HCT116 (cell line): Measurements from ENCODE around the gene TYR. TPM values are rescaled to one million over a fixed set of nuclear protein-coding genes. Genes with fewer than 3 reads are reported as not detected.

Experiments used
- ATAC-seq: fragments of 200-7000 bp; cut with Tn5 transposase; 2 replicates; pipeline ENCODE4 v1.9.1; 2020; ENCODE audit warnings: mild to moderate bottlenecking, moderate library complexity
- BruUV-seq: library from RNA; stranded (reverse); fragments of 400-500 nt; replicated peaks from 2 replicates; lab custom pipeline; 2021; lab: Mats Ljungman, UMichigan
- CTCF ChIA-PET: fragments of 300-600 bp; sonication (Branson Sonifier 250); formaldehyde crosslinking; loops from one replicate; lab custom pipeline; 2021; ENCODE audit warnings: antibody characterized with exemption; lab: Charles Lee
- POLR2A ChIA-PET: fragments of 300-600, 350-600 bp; sonication (Branson Sonifier 250); formaldehyde crosslinking; loops from one replicate; lab custom pipeline; 2021; ENCODE audit warnings: antibody characterized with exemption; lab: Charles Lee
- RAD21 ChIA-PET, 2 experiments: fragments of 300-600 bp; sonication (Branson Sonifier 250); formaldehyde crosslinking; loops; one replicate each; lab custom pipeline; 2023; ENCODE audit warnings: low total read pairs in 2 of 2; ENCODE audit not compliant: uncharacterized antibody in 2 of 2, unreplicated experiment in 2 of 2, low non-redundant PET in 1 of 2; lab: Charles Lee
- DNase-seq: peaks from one replicate; pipeline ENCODE4 v3.0.0-alpha.2; 2010; ENCODE audit warnings: low read depth, low spot score
- H2AFZ ChIP-seq: fragments of 200-600 bp; shearing (Covaris generic), sonication (generic); 2 replicates; pipeline ENCODE4 v1.6.1; 2017; ENCODE audit warnings: low read depth, mixed run types, mixed read lengths, antibody characterized with exemption, low read length; ENCODE audit not compliant: poor library complexity, severe bottlenecking
- H3K27ac ChIP-seq: 2 replicates; pipeline ENCODE4 v1.5.1; 2012; ENCODE audit warnings: low read depth, low read length
- H3K27me3 ChIP-seq: fragments of 200-600 bp; sonication (generic); 2 replicates; pipeline ENCODE4 v1.6.1; 2016; ENCODE audit warnings: mixed run types, low read length, mixed read lengths; ENCODE audit not compliant: insufficient read depth
- H3K36me3 ChIP-seq, 2 experiments: fragments of 200-500 bp in 1 of 2; fragments of 200-600 bp in 1 of 2; sonication (Bioruptor generic) in 1 of 2; sonication (generic) in 1 of 2; 2 replicates each; pipeline versions ENCODE4 v1.5.1 to v1.6.1; 2014 to 2016; ENCODE audit warnings: low read length in 2 of 2, inconsistent platforms in 1 of 2, mixed read lengths in 1 of 2, mixed run types in 1 of 2; ENCODE audit not compliant: insufficient read depth in 2 of 2, control insufficient read depth in 1 of 2
- H3K4me1 ChIP-seq, 2 experiments: fragments of 200-600 bp in 1 of 2; sonication (generic) in 1 of 2; 2 replicates each; pipeline versions ENCODE4 v1.5.1 to v1.6.1; 2012 to 2017; ENCODE audit warnings: low read length in 2 of 2, inconsistent platforms in 1 of 2, mild to moderate bottlenecking in 1 of 2, mixed read lengths in 1 of 2, mixed run types in 1 of 2, moderate library complexity in 1 of 2; ENCODE audit not compliant: insufficient read depth in 2 of 2, control insufficient read depth in 1 of 2
- H3K4me2 ChIP-seq: fragments of 200-600 bp; sonication (generic); 2 replicates; pipeline ENCODE4 v1.6.1; 2017; ENCODE audit warnings: mixed run types, low read length, mixed read lengths
- H3K4me3 ChIP-seq, 2 experiments: fragments of 200-600 bp in 1 of 2; sonication (generic) in 1 of 2; replicated peaks in 1 of 2; 2 replicates each; pipeline ENCODE4 v1.5.1; 2011 to 2016; ENCODE audit warnings: low read length in 2 of 2, control low read depth in 1 of 2, low read depth in 1 of 2, mild to moderate bottlenecking in 1 of 2, mixed read lengths in 1 of 2, mixed run types in 1 of 2
- H3K79me2 ChIP-seq: fragments of 200-600 bp; sonication (generic); 2 replicates; pipeline ENCODE4 v1.6.1; 2017; ENCODE audit warnings: mild to moderate bottlenecking, mixed run types, low read length, moderate library complexity, mixed read lengths; ENCODE audit not compliant: insufficient read depth
- H3K9ac ChIP-seq: fragments of 200-600 bp; sonication (generic); 2 replicates; pipeline ENCODE4 v1.6.1; 2016; ENCODE audit warnings: low read length, mixed read lengths
- H3K9me2 ChIP-seq: fragments of 200-600 bp; sonication (generic), shearing (Covaris generic); 2 replicates; pipeline ENCODE4 v1.6.1; 2017; ENCODE audit warnings: mixed run types, mild to moderate bottlenecking, moderate library complexity; ENCODE audit not compliant: insufficient read depth
- H3K9me3 ChIP-seq, 2 experiments: fragments of 200-500 bp in 1 of 2; fragments of 200-600 bp in 1 of 2; sonication (Bioruptor generic) in 1 of 2; sonication (generic) in 1 of 2; 2 replicates each; pipeline ENCODE4 v1.6.1; 2014 to 2017; ENCODE audit warnings: low read length in 2 of 2, mixed read lengths in 2 of 2, inconsistent platforms in 1 of 2, low read depth in 1 of 2, mild to moderate bottlenecking in 1 of 2, mixed run types in 1 of 2, moderate library complexity in 1 of 2; ENCODE audit not compliant: control insufficient read depth in 1 of 2, insufficient read depth in 1 of 2
- H4K20me1 ChIP-seq: fragments of 200-600 bp; sonication (generic), shearing (Covaris generic); 2 replicates; pipeline ENCODE4 v1.6.1; 2017; ENCODE audit warnings: mixed run types, mild to moderate bottlenecking, moderate library complexity; ENCODE audit not compliant: insufficient read depth
- EGR1 ChIP-seq: IDR thresholded peaks from 2 replicates; pipeline ENCODE4 v1.6.1; 2012; ENCODE audit warnings: low read depth
- ELF1 ChIP-seq: IDR thresholded peaks from 2 replicates; pipeline ENCODE4 v1.6.1; 2012; ENCODE audit warnings: low read depth, borderline replicate concordance
- EZH2phosphoT487 ChIP-seq: fragments of 200-600 bp; IDR thresholded peaks from 2 replicates; pipeline ENCODE4 v1.6.1; 2018; ENCODE audit warnings: antibody characterized with exemption, borderline replicate concordance
- FOSL1 ChIP-seq: IDR thresholded peaks from 2 replicates; pipeline ENCODE4 v1.6.1; 2012; ENCODE audit warnings: low read depth
- POLR2A ChIP-seq: IDR thresholded peaks from 2 replicates; pipeline ENCODE4 v1.7.0; 2011; ENCODE audit warnings: borderline replicate concordance; ENCODE audit not compliant: insufficient read depth, insufficient read length; ENCODE audit errors: extremely low read depth
- POLR2AphosphoS5 ChIP-seq: IDR thresholded peaks from 2 replicates; pipeline ENCODE4 v1.6.1; 2011; ENCODE audit warnings: mild to moderate bottlenecking, low read depth, low read length, moderate library complexity
- SIN3A ChIP-seq: IDR thresholded peaks from 2 replicates; pipeline ENCODE4 v1.6.1; 2012; ENCODE audit warnings: low read depth
- SP1 ChIP-seq: IDR thresholded peaks from 2 replicates; pipeline ENCODE4 v1.6.1; 2012; ENCODE audit warnings: low read depth
- SRF ChIP-seq: IDR thresholded peaks from 2 replicates; pipeline ENCODE4 v1.6.1; 2012; ENCODE audit warnings: low read depth
- TCF7L2 ChIP-seq: IDR thresholded peaks from 2 replicates; pipeline ENCODE4 v1.7.0; 2011; ENCODE audit warnings: borderline replicate concordance, inconsistent platforms; ENCODE audit not compliant: insufficient read depth, insufficient read length; ENCODE audit errors: extremely low read depth
- YY1 ChIP-seq: IDR thresholded peaks from 2 replicates; pipeline ENCODE4 v1.6.1; 2011; ENCODE audit warnings: low read length, low read depth, moderate library complexity, mild to moderate bottlenecking; ENCODE audit not compliant: insufficient replicate concordance; ENCODE audit errors: extremely low read depth
- ZFX ChIP-seq: fragments of 450-650 bp; IDR thresholded peaks from 2 replicates; pipeline ENCODE4 v1.6.1; 2017
- intact Hi-C: fragments of 100-400 bp; cut with micrococcal nuclease; formaldehyde crosslinking; loops from 2 replicates; pipeline ENCODE4 v1.10.0; 2022
- total RNA-seq: library from RNA; stranded (reverse); gene quantifications from one replicate; pipeline ENCODE4 v1.2.1, GENCODE V29; 2021; ENCODE audit not compliant: unreplicated experiment
- TF ChIP-seq, protein P1 (sequence below): IDR thresholded peaks from 2 replicates; pipeline ENCODE4 v1.6.1; 2011; ENCODE audit warnings: mild to moderate bottlenecking, low read length, moderate library complexity; ENCODE audit not compliant: insufficient replicate concordance; ENCODE audit errors: extremely low read depth
- TF ChIP-seq, protein P2 (sequence below): IDR thresholded peaks from 2 replicates; pipeline ENCODE4 v1.6.1; 2012
- TF ChIP-seq, protein P3 (sequence below), 3 experiments: fragments of 200-600 bp in 1 of 3; sonication (generic) in 1 of 3; IDR thresholded peaks in 2 of 3; conservative IDR thresholded peaks in 1 of 3; 2 replicates each; pipeline ENCODE4 v1.5.1; 2012 to 2017; ENCODE audit warnings: low read depth in 2 of 3, low read length in 2 of 3, antibody characterized with exemption in 1 of 3, borderline replicate concordance in 1 of 3, control low read depth in 1 of 3, mild to moderate bottlenecking in 1 of 3, mixed read lengths in 1 of 3, mixed run types in 1 of 3, moderate library complexity in 1 of 3; ENCODE audit not compliant: insufficient read depth in 1 of 3

TYR gene
- total RNA-seq, 1 experiment from 2014 or later: not detected

DNA sequence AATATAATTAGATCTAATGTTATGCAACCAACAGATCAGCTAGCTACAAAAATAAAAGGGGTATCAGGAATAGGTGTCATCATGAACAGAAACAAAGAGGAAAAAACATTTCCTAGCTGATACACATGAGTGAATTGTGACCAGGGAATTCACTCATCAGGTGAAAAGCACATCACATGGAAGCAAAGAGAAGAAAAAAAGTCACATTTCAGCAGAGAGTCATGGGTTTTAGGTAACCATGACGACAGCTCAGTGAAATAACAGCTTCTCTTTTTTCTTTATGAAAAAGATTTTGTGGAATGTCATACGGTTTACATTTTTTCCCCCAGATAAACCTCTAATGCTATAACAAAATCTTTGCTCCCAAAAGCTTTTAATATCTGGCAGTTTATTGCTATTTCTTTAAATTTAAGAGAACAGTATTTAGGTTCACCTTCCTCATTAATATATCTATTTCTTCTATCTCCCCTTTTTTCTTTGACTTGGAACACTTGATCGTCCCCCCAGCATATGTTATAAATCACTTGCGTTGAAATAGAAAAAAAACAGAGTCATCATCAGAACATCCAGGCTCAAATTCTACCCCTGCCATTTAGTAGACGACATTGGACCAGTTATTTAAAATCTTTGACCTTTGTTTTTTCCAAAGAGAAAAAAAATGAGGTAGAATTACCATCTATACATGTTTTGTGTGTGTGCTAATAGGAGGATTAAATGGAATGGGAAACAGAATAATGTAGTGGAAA lies 5.3 kb downstream of the TYR start:
- TF ChIP-seq POLR2A (no peak), YY1 (no peak), TCF7L2 (no peak), ELF1 (no peak), EZH2phosphoT487 (no peak), SP1 (no peak), SRF (no peak), FOSL1 (no peak), POLR2AphosphoS5 (no peak), EGR1 (no peak), ZFX (no peak), SIN3A (no peak)
- TF ChIP-seq, protein P1, sequence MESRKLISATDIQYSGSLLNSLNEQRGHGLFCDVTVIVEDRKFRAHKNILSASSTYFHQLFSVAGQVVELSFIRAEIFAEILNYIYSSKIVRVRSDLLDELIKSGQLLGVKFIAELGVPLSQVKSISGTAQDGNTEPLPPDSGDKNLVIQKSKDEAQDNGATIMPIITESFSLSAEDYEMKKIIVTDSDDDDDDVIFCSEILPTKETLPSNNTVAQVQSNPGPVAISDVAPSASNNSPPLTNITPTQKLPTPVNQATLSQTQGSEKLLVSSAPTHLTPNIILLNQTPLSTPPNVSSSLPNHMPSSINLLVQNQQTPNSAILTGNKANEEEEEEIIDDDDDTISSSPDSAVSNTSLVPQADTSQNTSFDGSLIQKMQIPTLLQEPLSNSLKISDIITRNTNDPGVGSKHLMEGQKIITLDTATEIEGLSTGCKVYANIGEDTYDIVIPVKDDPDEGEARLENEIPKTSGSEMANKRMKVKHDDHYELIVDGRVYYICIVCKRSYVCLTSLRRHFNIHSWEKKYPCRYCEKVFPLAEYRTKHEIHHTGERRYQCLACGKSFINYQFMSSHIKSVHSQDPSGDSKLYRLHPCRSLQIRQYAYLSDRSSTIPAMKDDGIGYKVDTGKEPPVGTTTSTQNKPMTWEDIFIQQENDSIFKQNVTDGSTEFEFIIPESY: no peak
- TF ChIP-seq, protein P2, sequence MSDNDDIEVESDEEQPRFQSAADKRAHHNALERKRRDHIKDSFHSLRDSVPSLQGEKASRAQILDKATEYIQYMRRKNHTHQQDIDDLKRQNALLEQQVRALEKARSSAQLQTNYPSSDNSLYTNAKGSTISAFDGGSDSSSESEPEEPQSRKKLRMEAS: no peak
- TF ChIP-seq, protein P3, sequence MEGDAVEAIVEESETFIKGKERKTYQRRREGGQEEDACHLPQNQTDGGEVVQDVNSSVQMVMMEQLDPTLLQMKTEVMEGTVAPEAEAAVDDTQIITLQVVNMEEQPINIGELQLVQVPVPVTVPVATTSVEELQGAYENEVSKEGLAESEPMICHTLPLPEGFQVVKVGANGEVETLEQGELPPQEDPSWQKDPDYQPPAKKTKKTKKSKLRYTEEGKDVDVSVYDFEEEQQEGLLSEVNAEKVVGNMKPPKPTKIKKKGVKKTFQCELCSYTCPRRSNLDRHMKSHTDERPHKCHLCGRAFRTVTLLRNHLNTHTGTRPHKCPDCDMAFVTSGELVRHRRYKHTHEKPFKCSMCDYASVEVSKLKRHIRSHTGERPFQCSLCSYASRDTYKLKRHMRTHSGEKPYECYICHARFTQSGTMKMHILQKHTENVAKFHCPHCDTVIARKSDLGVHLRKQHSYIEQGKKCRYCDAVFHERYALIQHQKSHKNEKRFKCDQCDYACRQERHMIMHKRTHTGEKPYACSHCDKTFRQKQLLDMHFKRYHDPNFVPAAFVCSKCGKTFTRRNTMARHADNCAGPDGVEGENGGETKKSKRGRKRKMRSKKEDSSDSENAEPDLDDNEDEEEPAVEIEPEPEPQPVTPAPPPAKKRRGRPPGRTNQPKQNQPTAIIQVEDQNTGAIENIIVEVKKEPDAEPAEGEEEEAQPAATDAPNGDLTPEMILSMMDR (IDR thresholded peaks at IDR 0.05 in 2 of 3, conservative IDR thresholded peaks at IDR 0.05 in 1 of 3; ENCODE audit: borderline replicate concordance in 1 of 3, insufficient read depth in 1 of 3, low read depth in 2 of 3, low read length in 2 of 3): no peak
- DNase-seq (no peak), ATAC-seq (no peak)
- Histone ChIP-seq H3K4me3 (no peak overlapping the region), H3K27ac (no peak overlapping the region), H2AFZ (no peak overlapping the region), H3K9me3 (no peaks in the 10 kb centered on the region), H4K20me1 (no peaks in the 10 kb centered on the region), H3K27me3 (no peaks in the 10 kb centered on the region), H3K4me2 (no peak overlapping the region), H3K4me1 (no peaks in the 10 kb centered on the region), H3K9ac (no peak overlapping the region), H3K36me3 (no peaks in the 10 kb centered on the region), H3K79me2 (no peaks in the 10 kb centered on the region), H3K9me2 (no peaks in the 10 kb centered on the region)
- RAD21 ChIA-PET: no interaction called here
- intact Hi-C loops: no loop called here
- no TSS peak for BruUV-seq
- CTCF ChIA-PET: no interaction called here
- POLR2A ChIA-PET: no interaction called here
